Measurements from ENCODE around the gene INA.

DNA sequence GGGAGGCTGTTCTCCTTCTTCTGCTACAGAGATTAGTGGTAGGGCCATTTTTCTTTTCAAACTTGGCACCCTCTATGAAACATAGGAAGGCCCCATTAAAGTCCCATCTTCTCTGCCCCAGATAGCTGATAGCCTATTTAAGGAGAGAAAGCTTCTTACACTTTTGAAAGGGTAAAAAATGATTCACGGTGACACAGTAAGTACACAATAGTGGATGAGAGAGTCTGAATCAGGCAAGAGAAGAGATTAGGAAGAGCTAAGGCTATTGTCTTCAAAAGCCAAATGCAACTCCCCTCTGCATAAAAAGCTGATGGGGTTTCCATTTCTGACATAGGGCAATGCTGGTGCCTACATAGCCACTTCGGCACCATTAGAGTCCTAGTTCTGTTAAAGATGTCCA is 3.6 kb downstream of the INA start:
- TF ChIP-seq CHD2 (IDR thresholded peaks at IDR 0.05; ENCODE audit: low read length, partially characterized antibody): no peak
- TF ChIP-seq POLR2AphosphoS5 (IDR thresholded peaks at IDR 0.05; ENCODE audit: low read depth, low read length): no peak
- TF ChIP-seq RFX5 (IDR thresholded peaks at IDR 0.05; ENCODE audit: low read length): no peak

All from SK-N-SH (cell line).